NCI-H82 treated with DMSO at 0.1 percent for 48 hours (cell line): ENCODE data around the gene AQP3.
"Not testable (repeated sequence)": the region's sequence is repeated elsewhere in the genome, so short reads cannot be mapped to it uniquely, and the experiment has no call there.

ENCODE experiments used
- DNase-seq: peaks from one replicate; lab custom pipeline; 2025; ENCODE audit not compliant: unreplicated experiment; lab: John Stamatoyannopoulos, UW

The AQP3 gene

DNA sequence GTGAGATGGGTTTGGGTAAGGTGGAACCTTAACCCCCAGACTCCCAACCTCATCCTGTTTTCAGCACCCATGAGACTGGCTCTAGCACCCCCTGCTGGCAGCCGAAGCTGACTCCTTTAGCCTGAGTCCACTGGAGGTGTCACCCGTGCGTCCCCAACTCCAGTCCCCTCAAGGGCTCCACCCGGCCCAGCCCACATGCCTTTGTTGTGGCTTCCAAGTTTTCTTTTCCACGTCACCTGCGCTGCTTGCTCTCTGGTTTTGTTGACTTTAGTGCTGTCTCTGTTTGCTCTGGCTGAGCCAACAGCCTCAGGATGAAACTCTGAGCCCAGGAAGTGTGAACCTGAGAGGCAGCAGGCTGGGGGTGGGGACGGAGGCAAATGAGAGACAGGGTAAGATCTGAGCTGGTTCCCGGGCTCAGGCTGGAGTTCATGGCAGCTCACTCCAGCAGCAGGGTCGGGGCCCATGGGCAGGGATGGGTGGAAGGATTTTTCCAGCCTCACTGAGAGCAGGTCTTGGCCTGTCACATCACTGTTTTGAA is 31.8 kb downstream of the AQP3 start:
- no peak for DNase-seq

DNA sequence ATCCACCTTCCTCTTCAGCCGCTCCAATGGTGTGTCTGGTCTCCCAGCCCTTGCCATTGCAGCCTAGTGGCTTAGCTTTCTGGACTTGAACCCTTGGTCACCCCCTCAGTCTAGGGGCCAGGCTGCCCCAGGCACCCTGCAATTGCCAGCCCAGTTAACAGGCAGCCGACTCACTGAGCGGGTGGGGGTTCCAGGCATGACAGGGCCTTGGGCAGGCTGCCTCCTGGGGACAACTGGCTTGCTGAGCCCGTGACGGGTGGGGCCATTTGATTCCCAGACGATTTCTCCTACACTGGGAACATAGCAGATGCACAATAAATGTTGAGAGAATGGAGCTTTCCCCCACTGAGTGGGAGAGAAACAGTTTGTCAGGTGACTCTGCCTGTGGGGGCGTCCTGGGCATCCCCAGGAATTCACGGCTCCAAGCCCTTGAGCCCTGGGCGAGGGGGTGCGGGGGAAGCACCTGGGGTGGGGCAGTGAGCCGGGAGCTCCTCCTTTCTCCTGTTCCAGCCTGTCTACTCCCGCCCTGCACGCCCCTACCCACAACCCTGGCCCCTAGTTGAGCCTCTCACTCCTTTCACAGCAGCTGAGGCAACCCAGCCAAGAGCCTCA is 32.4 kb downstream of the AQP3 start:
- no peak for DNase-seq

DNA sequence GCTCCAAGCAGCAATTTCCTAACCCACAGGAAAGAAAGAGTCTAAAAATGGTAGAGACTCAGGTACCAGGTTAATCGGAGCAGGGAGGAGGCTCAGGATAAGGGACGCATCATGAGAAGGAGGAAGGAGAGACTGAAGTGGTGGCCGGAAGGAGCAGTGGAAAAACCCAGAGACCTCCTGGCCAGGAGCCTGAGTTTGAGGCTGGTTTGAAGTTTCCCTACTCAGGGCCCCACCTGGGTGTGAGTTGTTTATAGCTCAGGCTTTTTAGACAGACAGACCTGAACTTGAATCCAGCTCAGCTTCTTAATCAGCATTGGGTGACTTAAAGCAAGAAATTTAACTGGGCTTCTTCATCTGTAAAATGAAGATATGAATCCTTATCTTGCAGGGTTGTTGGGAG is 33.1 kb downstream of the AQP3 start:
- DNase-seq, result no peak

GRCh38 chr9:33408087-33408486 is 39.3 kb downstream of the AQP3 start:
- no peak for DNase-seq

GRCh38 chr9:33407061-33407460 is 40.3 kb downstream of the AQP3 start:
- no peak for DNase-seq

GRCh38 chr9:33404788-33405362 is 42.5 kb downstream of the AQP3 start:
- no peak for DNase-seq

GRCh38 chr9:33403941-33404787 is 43.2 kb downstream of the AQP3 start:
- DNase-seq, result no peak

DNA sequence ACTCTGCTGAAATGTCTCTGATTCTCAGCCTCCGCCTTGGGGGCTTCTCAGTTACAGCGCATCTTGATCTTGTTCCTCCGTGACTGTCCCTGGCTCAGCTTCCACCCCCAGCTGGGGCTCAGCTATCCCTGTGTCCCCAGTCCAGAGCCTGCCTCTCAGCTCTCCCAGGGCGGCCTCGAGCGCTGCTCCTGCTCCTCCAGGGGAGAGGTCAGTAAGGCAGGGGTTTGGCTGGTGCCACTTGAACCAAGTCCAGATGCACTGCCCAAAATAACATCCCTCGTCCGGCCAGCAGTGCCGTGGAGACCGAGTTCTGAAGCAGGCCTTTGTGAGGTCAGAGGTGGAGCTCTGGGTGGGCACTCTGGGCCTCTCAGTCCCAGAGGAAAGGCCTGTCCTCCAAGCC is 45.0 kb downstream of the AQP3 start, which contains the start of gene AQP7:
Gene AQP7, minus strand, starts transcription at position 198 of the 400 bp plus-strand sequence. CDS start 1,306 bp downstream, outside the sequence.
- not testable (repeated sequence) for DNase-seq

GRCh38 chr9:33401809-33402208 is 45.6 kb downstream of the AQP3 start:
- DNase-seq, result not testable (repeated sequence)

DNA sequence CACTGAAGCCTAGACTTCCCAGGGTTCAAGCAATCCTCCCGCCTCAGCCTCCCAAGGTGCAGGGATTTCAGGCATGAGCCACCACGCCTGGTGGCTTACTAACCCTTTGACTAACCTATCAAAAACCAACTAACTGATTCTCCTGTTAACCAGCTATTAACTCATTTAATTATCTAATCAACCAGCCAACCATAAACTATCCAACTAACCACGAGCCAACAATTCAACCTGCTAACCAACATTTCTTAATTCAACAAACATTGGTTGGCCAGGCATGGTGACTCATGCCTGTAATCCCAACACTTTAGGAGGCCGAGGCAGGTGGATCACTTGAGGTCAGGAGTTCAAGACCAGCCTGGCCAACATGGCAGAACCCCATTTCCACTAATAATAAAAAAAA is 48.3 kb downstream of the AQP3 start:
- not testable (repeated sequence) for DNase-seq

DNA sequence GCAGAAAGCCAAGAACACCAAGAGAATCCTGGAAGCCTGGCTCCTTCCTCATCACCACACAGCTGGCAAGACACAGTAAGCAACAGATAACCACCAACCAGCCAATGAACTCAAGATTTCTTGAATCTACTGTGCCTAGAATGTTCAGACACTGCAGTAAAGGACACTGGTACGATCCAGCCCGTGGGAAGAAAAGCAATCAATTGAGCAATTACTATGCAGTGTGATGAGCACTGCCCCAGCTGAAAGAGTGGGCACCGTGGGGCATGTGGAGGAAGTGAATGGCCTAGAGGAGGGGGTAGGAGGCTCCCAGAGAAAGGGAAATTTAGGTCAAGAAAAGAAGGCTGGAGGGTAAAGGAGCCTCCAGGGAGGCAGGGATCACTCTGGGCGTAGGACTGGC is 49.6 kb downstream of the AQP3 start:
- not testable (repeated sequence) for DNase-seq

GRCh38 chr9:33395159-33395879 is 52.1 kb downstream of the AQP3 start:
- DNase-seq, result not testable (repeated sequence)

- not testable (repeated sequence) for DNase-seq
These were observed 53.4 kb downstream of the AQP3 start for GRCh38 chr9:33393986-33394385.

DNA sequence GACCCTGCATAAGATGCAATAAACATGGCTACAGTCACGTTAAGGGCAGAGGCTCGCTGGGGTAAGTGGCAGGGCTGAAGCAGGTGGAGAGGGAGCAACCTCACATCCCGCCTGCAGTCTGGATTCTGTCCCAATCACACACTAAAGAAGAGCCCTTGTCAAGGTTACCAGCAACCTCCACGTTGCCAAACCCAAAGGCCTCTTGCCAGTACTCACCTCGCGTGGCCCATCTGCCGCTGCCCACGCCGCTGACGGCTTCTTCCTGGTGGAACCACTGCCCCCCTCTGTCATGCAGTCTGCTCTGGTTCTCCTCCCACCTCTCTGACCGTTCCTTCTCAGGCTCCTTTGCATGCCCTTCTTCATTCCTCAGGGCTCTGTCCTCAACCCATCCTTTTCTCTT is 53.8 kb downstream of the AQP3 start:
- DNase-seq, result no peak

- DNase-seq, result not testable (repeated sequence)
These were observed 54.8 kb downstream of the AQP3 start for GRCh38 chr9:33392591-33393021.
